Measurements from ENCODE around the gene PCBP4.

PCBP4 gene

GRCh38 chr3:51948016-51948580, 19.2 kb downstream of the PCBP4 start:
- no peak for TF ChIP-seq CTCF (IDR thresholded peaks at IDR 0.05; ENCODE audit: low read depth, low read length)
- no peak for DNase-seq (ENCODE audit: low read depth in 2 of 2)
- H3K4me3 ChIP-seq (replicated peaks in 1 of 2; ENCODE audit: low read depth in 2 of 2, low read length in 2 of 2) = no peak overlapping the region

GRCh38 chr3:51947215-51947900, 19.9 kb downstream of the PCBP4 start:
- no peak overlapping the region for H3K4me3 ChIP-seq (replicated peaks in 1 of 2; ENCODE audit: low read depth in 2 of 2, low read length in 2 of 2)
- no peak for DNase-seq (ENCODE audit: low read depth in 2 of 2)
- no peak for TF ChIP-seq CTCF (IDR thresholded peaks at IDR 0.05; ENCODE audit: low read depth, low read length)

- no peak overlapping the region for H3K4me3 ChIP-seq (replicated peaks in 1 of 2; ENCODE audit: low read depth in 2 of 2, low read length in 2 of 2)
- no peak for TF ChIP-seq CTCF (IDR thresholded peaks at IDR 0.05; ENCODE audit: low read depth, low read length)
- DNase-seq (ENCODE audit: low read depth in 2 of 2) = no peak
Measured at GRCh38 chr3:51946796-51947195, 20.5 kb downstream of the PCBP4 start.

GRCh38 chr3:51945926-51946705, 21.1 kb downstream of the PCBP4 start:
- no peak overlapping the region for H3K4me3 ChIP-seq (replicated peaks in 1 of 2; ENCODE audit: low read depth in 2 of 2, low read length in 2 of 2)
- DNase-seq (ENCODE audit: low read depth in 2 of 2) = no peak
- no peak for TF ChIP-seq CTCF (IDR thresholded peaks at IDR 0.05; ENCODE audit: low read depth, low read length)

- TF ChIP-seq CTCF (IDR thresholded peaks at IDR 0.05; ENCODE audit: low read depth, low read length) = no peak
- no peak for DNase-seq (ENCODE audit: low read depth in 2 of 2)
- no peak overlapping the region for H3K4me3 ChIP-seq (replicated peaks in 1 of 2; ENCODE audit: low read depth in 2 of 2, low read length in 2 of 2)
Measured at GRCh38 chr3:51945031-51945840, 22.0 kb downstream of the PCBP4 start.

GRCh38 chr3:51944451-51945021, 22.7 kb downstream of the PCBP4 start:
- TF ChIP-seq CTCF (IDR thresholded peaks at IDR 0.05; ENCODE audit: low read depth, low read length) = no peak
- DNase-seq (ENCODE audit: low read depth in 2 of 2) = no peak

More at GRCh38 chr3:51944451-51945021, 22.7 kb downstream of the PCBP4 start:
- no peak overlapping the region for H3K4me3 ChIP-seq (replicated peaks in 1 of 2; ENCODE audit: low read depth in 2 of 2, low read length in 2 of 2)
